Upper lobe of left lung (tissue), 6 donors: Measurements from ENCODE around the gene ENOX1. TPM values are rescaled to one million over a fixed set of nuclear protein-coding genes. Genes with fewer than 3 reads are reported as not detected.

Experiments used
- ATAC-seq, 2 donors: fragments of 200-7000 bp; cut with Tn5 transposase; one replicate each; pipeline ENCODE4 v1.9.1; 2022; ENCODE audit warnings: mild to moderate bottlenecking in 2 of 2, moderate library complexity in 2 of 2; ENCODE audit not compliant: low FRiP score in 2 of 2
- DNase-seq, 2 donors: peaks; one replicate each; pipeline ENCODE4 v3.0.0-alpha.2; 2019 to 2020
- H3K27ac ChIP-seq, 4 donors: fragments of 200-600 bp; sonication (generic); one replicate each; pipeline ENCODE4 v1.5.1; 2016 to 2019
- H3K27me3 ChIP-seq, 4 donors: fragments of 200-600 bp; sonication (generic); one replicate each; pipeline ENCODE4 v1.5.1; 2017 to 2019
- H3K36me3 ChIP-seq, 4 donors: fragments of 200-600 bp; sonication (generic); one replicate each; pipeline ENCODE4 v1.5.1; 2016 to 2019
- H3K4me1 ChIP-seq, 4 donors: fragments of 200-600 bp; sonication (generic); one replicate each; pipeline ENCODE4 v1.5.1; 2018 to 2019
- H3K4me3 ChIP-seq, 4 donors: fragments of 200-600 bp; sonication (generic); one replicate each; pipeline ENCODE4 v1.5.1; 2017 to 2019; ENCODE audit warnings: mild to moderate bottlenecking in 2 of 4, moderate library complexity in 1 of 4
- H3K9me3 ChIP-seq, 4 donors: fragments of 200-600 bp; sonication (generic); one replicate each; pipeline ENCODE4 v1.5.1; 2018 to 2019
- EP300 ChIP-seq, 4 donors: sonication (generic); formaldehyde crosslinking; IDR thresholded peaks; one replicate each; pipeline ENCODE4 v1.5.1; 2017; ENCODE audit warnings: antibody characterized with exemption in 4 of 4, control low read depth in 2 of 4
- POLR2A ChIP-seq, 4 donors: fragments of 450-650 bp; IDR thresholded peaks; one replicate each; pipeline ENCODE4 v1.5.1; 2016 to 2017; ENCODE audit warnings: antibody characterized with exemption in 4 of 4, mild to moderate bottlenecking in 2 of 4
- POLR2AphosphoS5 ChIP-seq, 2 donors: sonication (generic); formaldehyde crosslinking; IDR thresholded peaks; one replicate each; pipeline ENCODE4 v1.5.1; 2017; ENCODE audit warnings: antibody characterized with exemption in 2 of 2
- WGBS, 2 donors: methylation state at CpG; one replicate each; pipeline ENCODE4 v1.1.5; 2017 to 2018; 5-methylcytosine and 5-hydroxymethylcytosine counted together
- total RNA-seq, 6 donors: library from RNA; depleted of rRNA in 4 of 6; stranded (reverse); fragments of >200 nt in 4 of 6; gene quantifications; one replicate each; pipeline versions ENCODE4 v1.1.0 to v1.2.1, GENCODE V29; 2016 to 2021
- TF ChIP-seq, protein P1 (sequence below), 6 experiments: fragments of 450-650 bp in 4 of 6; fragments of 200-600 bp in 2 of 6; sonication (generic) in 2 of 6; IDR thresholded peaks; one replicate each; pipeline ENCODE4 v1.5.1; 2016 to 2019; ENCODE audit warnings: antibody characterized with exemption in 6 of 6
- donor health status: DM: no; HTN: no; CAD: no; lungs with moderate emphysema.
- donor health status: DM: no; HTN: yes; CAD: no; lungs with severe emphysema.

ENOX1 gene
- total RNA-seq, 6 donors from 2014 or later, result 0.20 to 1.0 (median 0.46) TPM; not detected in 2

DNA sequence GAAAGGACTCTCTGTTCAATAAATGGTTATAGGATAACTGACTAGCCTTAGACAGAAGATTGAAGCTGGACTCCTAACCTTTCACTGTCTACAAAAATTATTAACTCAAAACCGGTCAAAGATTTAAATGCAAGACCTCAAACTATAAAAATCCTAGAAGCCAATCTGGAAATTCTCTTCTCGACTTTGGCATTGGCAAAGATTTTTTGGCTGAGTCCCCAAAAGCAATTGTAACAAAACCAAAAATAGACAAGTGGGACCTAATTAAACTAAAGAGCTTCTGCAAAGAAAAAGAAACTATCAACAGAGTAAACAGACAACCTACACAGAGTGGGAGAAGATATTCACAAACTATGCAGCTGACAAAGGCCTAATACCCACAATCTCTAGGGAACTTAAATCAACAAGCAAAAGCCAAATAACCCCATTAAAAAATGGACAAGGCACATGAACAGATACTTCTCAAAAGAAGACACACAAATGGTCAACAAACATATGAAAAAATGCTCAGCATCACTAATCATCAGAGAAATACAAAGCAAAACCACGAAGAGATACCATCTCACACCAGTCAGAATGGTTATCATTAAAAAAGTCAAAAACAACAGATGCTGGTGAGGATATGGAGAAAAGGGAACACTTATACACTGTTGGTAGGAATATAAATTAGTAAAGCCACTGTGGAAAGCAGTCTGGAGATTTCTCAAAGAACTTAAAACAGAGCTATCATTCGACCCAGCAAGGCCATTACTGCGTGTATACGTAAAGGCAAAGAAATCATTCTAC is 497.1 kb downstream of the ENOX1 start:
- TF ChIP-seq POLR2A (IDR thresholded peaks at IDR 0.05) (no peak), POLR2AphosphoS5 (IDR thresholded peaks at IDR 0.05) (no peak)
- TF ChIP-seq, protein P1, sequence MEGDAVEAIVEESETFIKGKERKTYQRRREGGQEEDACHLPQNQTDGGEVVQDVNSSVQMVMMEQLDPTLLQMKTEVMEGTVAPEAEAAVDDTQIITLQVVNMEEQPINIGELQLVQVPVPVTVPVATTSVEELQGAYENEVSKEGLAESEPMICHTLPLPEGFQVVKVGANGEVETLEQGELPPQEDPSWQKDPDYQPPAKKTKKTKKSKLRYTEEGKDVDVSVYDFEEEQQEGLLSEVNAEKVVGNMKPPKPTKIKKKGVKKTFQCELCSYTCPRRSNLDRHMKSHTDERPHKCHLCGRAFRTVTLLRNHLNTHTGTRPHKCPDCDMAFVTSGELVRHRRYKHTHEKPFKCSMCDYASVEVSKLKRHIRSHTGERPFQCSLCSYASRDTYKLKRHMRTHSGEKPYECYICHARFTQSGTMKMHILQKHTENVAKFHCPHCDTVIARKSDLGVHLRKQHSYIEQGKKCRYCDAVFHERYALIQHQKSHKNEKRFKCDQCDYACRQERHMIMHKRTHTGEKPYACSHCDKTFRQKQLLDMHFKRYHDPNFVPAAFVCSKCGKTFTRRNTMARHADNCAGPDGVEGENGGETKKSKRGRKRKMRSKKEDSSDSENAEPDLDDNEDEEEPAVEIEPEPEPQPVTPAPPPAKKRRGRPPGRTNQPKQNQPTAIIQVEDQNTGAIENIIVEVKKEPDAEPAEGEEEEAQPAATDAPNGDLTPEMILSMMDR (IDR thresholded peaks at IDR 0.05), result no peak
- Histone ChIP-seq H3K9me3 (no peaks in the 10 kb centered on the region), H3K4me3 (no peak overlapping the region), H3K4me1 (no peaks in the 10 kb centered on the region), H3K27ac (no peak overlapping the region), H3K36me3 (no peaks in the 10 kb centered on the region), H3K27me3 (no peaks in the 10 kb centered on the region)
- no peak for ATAC-seq
- no peak for DNase-seq
- 71 to 81% methylated on average over 6 of the region's 6 CpGs for WGBS, 2 donors

DNA sequence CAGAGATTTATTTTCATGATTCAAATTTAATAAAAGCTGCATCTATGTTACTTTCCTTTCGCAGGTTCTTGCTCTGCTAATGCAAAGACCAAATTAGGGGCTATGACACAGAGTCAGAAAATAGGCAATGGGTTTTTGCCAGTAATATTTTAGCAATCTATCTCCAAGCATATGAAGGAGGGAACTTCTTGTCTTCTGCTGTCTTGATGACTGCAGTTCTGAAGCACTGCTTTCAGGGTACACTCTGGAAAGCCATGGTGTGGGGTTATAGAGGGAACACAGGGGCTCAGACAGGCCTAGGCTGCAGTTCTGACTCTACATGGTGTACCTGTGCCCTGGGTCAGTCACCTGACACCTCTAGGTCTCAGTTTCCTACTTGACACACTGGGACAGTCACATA is 500.0 kb downstream of the ENOX1 start:
- WGBS, 2 donors, result 94 to 95% methylated on average over 1 of the region's 1 CpG
- H3K27me3 ChIP-seq, result no peaks in the 10 kb centered on the region
- no peak overlapping the region for H3K4me3 ChIP-seq
- ATAC-seq (no peak), DNase-seq (no peak)
- TF ChIP-seq, protein P1 (IDR thresholded peaks at IDR 0.05), result no peak
- TF ChIP-seq EP300 (IDR thresholded peaks at IDR 0.05), result no peak
- TF ChIP-seq POLR2A (IDR thresholded peaks at IDR 0.05), result no peak
- TF ChIP-seq POLR2AphosphoS5 (IDR thresholded peaks at IDR 0.05), result no peak
- no peaks in the 10 kb centered on the region for H3K9me3 ChIP-seq
- H3K4me1 ChIP-seq, result no peaks in the 10 kb centered on the region
- H3K27ac ChIP-seq, result no peak overlapping the region
- H3K36me3 ChIP-seq, result no peaks in the 10 kb centered on the region

DNA sequence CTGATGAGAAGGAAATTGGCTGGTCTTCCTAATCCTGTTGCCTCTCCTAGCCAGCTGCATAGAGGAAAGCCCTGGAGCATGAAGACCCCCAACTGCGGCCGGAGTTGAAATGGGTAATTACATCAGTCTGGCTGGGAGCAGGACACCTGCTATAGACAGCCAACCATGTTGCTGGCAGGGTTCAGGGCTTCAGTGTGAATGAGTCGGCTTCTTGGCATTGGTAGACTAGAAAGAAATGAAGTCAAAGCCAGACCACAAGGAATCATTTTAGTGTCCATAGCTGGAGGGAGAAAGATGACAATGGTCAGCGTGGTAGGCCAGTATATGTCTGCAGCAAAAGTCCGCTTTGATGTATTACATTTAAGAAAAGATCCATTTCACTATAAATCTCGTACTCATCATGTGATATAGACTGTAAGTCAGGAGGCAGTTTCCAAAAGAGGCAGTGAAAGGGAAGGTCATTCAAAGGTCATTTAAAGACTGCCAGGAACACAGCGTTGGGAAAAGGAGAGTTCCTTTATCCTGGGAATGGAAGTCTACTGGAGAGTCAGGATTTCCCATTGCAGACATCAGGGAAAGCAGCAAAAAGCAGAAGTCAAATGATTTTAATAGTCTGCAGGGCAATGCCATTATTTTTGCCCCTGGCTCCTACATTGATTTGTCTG is 500.7 kb downstream of the ENOX1 start:
- H3K4me1 ChIP-seq, result no peaks in the 10 kb centered on the region
- TF ChIP-seq POLR2AphosphoS5 (IDR thresholded peaks at IDR 0.05), result no peak
- 76 to 82% methylated on average over 7 of the region's 7 CpGs for WGBS, 2 donors
- DNase-seq, result no peak
- no peaks in the 10 kb centered on the region for H3K27me3 ChIP-seq
- H3K4me3 ChIP-seq, result no peak overlapping the region
- ATAC-seq, result peak in 1 of 2 donors; percentile 72
- no peak overlapping the region for H3K27ac ChIP-seq
- no peaks in the 10 kb centered on the region for H3K36me3 ChIP-seq
- no peaks in the 10 kb centered on the region for H3K9me3 ChIP-seq

DNA sequence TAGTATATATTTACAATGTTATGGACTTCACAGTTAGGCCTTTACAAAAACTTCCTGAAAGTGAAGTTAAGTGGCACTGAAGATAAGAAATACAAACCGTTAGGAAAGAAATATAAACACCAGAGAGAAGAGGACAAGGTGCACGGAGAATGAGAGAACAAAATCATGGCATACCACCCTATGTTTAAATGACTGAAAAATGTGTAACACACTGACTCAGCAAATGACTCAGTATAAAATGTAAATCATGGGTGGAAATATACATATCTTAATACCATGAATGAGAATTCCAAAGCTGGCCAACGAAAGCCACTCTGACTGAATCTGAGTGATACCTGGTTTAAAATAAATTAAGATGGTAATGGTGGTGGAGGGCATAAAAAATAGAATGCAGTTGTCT is 502.6 kb downstream of the ENOX1 start:
- no peaks in the 10 kb centered on the region for H3K27me3 ChIP-seq
- DNase-seq (no peak), ATAC-seq (no peak)
- no peak overlapping the region for H3K4me3 ChIP-seq
- no peaks in the 10 kb centered on the region for H3K36me3 ChIP-seq
- H3K27ac ChIP-seq, result no peak overlapping the region
- TF ChIP-seq EP300 (IDR thresholded peaks at IDR 0.05) (no peak), POLR2A (IDR thresholded peaks at IDR 0.05) (no peak), POLR2AphosphoS5 (IDR thresholded peaks at IDR 0.05) (no peak)
- TF ChIP-seq, protein P1 (IDR thresholded peaks at IDR 0.05), result no peak
- no peaks in the 10 kb centered on the region for H3K4me1 ChIP-seq
- no peaks in the 10 kb centered on the region for H3K9me3 ChIP-seq
- 58 to 63% methylated on average over 3 of the region's 3 CpGs for WGBS, 2 donors

DNA sequence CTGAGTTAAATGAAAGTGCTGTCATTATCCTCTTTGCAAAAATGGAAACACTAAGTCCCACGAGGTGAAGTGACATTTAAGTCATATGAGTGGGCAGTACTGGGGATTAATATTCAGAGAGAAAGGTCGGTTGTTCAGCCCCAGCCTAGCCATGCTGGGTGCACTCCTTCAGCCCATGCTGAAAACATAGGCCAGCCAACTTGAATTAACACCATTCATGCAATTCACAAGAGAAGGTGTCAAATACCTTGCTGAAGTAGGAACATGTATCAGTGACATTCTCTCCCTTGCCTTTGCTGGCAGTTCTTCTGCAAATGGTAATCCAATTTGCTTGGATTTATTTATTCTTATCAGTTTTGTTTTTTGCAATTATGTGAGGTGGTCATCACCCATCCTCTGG is 507.1 kb downstream of the ENOX1 start:
- Histone ChIP-seq H3K27me3 (no peaks in the 10 kb centered on the region), H3K27ac (no peak overlapping the region), H3K36me3 (no peaks in the 10 kb centered on the region), H3K9me3 (no peaks in the 10 kb centered on the region), H3K4me1 (no peaks in the 10 kb centered on the region), H3K4me3 (no peak overlapping the region)
- 57 to 73% methylated on average over 2 of the region's 2 CpGs for WGBS, 2 donors
- DNase-seq, result no peak
- no peak for ATAC-seq
- no peak for TF ChIP-seq POLR2A (IDR thresholded peaks at IDR 0.05)
